B cell (primary cell): ENCODE data around the gene CCNB3. TPM values are rescaled to one million over a fixed set of nuclear protein-coding genes. Genes with fewer than 3 reads are reported as not detected.

ENCODE experiments used
- ATAC-seq: fragments of 200-7000 bp; cut with Tn5 transposase; one replicate; pipeline ENCODE4 v1.10.0; 2021; ENCODE audit warnings: low read depth, mild to moderate bottlenecking, moderate number of reproducible peaks, moderate library complexity
- CTCF ChIA-PET: fragments of 350-600 bp; sonication (Branson Sonifier 250); formaldehyde crosslinking; loops from one replicate; lab custom pipeline; 2021; ENCODE audit warnings: antibody characterized with exemption, inconsistent platforms; lab: Charles Lee
- POLR2A ChIA-PET: fragments of 350-600 bp; sonication (Branson Sonifier 250); formaldehyde crosslinking; loops from one replicate; lab custom pipeline; 2021; ENCODE audit warnings: antibody characterized with exemption; lab: Charles Lee
- DNase-seq: peaks from one replicate; pipeline ENCODE4 v3.0.0; 2013
- H2AFZ ChIP-seq: 2 replicates; pipeline ENCODE4 v1.6.1; 2012; ENCODE audit warnings: mild to moderate bottlenecking, low read depth, low read length; ENCODE audit not compliant: insufficient read depth, poor library complexity, severe bottlenecking
- H3K27ac ChIP-seq, 2 donors: 1 replicate in 1 of 2; 2 replicates in 1 of 2; pipeline ENCODE4 v1.5.1; 2012 to 2013; ENCODE audit warnings: low read length in 2 of 2, mild to moderate bottlenecking in 2 of 2, moderate library complexity in 1 of 2
- H3K27me3 ChIP-seq, 4 experiments: fragments of 200-600 bp in 1 of 4; sonication (generic) in 1 of 4; replicated peaks in 1 of 4; 1 replicate in 2 of 4; 2 replicates in 2 of 4; pipeline versions ENCODE4 v1.6.1 to v1.7.0; 2013 to 2016; ENCODE audit warnings: low read length in 3 of 4, mild to moderate bottlenecking in 2 of 4, mixed read lengths in 1 of 4, moderate library complexity in 1 of 4; ENCODE audit not compliant: insufficient read depth in 4 of 4, control insufficient read depth in 3 of 4; ENCODE audit errors: control extremely low read depth in 1 of 4
- H3K36me3 ChIP-seq, 2 experiments: replicated peaks in 1 of 2; 1 replicate in 1 of 2; 2 replicates in 1 of 2; pipeline versions ENCODE4 v1.6.1 to v1.7.1; 2013; ENCODE audit warnings: low read length in 1 of 2; ENCODE audit not compliant: insufficient read depth in 2 of 2, control insufficient read depth in 1 of 2; ENCODE audit errors: control extremely low read depth in 1 of 2, extremely low read depth in 1 of 2
- H3K4me1 ChIP-seq, 2 donors: fragments of 200-600 bp in 1 of 2; sonication (generic) in 1 of 2; 1 replicate in 1 of 2; 2 replicates in 1 of 2; pipeline versions ENCODE4 v1.5.1 to v1.6.1; 2013 to 2017; ENCODE audit warnings: low read length in 2 of 2; ENCODE audit not compliant: control insufficient read depth in 2 of 2, insufficient read depth in 2 of 2
- H3K4me2 ChIP-seq: replicated peaks from 2 replicates; pipeline ENCODE3; 2012; ENCODE audit warnings: mild to moderate bottlenecking, low read depth, low read length; ENCODE audit not compliant: poor library complexity, severe bottlenecking
- H3K4me3 ChIP-seq, 5 experiments: fragments of 200-600 bp in 1 of 5; sonication (generic) in 1 of 5; 1 replicate in 3 of 5; 2 replicates in 2 of 5; pipeline versions ENCODE4 v1.5.1 to v1.7.0; 2011 to 2016; ENCODE audit warnings: low read length in 4 of 5, mild to moderate bottlenecking in 4 of 5, low read depth in 2 of 5, control low read depth in 1 of 5, moderate library complexity in 1 of 5; ENCODE audit not compliant: insufficient read depth in 1 of 5; ENCODE audit errors: control extremely low read depth in 1 of 5, extremely low read depth in 1 of 5
- H3K79me2 ChIP-seq: fragments of 200-600 bp; sonication (generic); one replicate; pipeline ENCODE4 v1.6.0; 2016; ENCODE audit warnings: low read length; ENCODE audit not compliant: control insufficient read depth, insufficient read depth
- H3K9ac ChIP-seq: fragments of 200-600 bp; sonication (generic); 2 replicates; pipeline ENCODE4 v1.6.1; 2017; ENCODE audit warnings: mild to moderate bottlenecking, low read length, moderate library complexity
- H3K9me3 ChIP-seq, 3 donors: one replicate each; pipeline versions ENCODE4 v1.6.1 to v1.7.1; 2013; ENCODE audit warnings: low read length in 2 of 3; ENCODE audit not compliant: control insufficient read depth in 2 of 3, insufficient read depth in 1 of 3; ENCODE audit errors: control extremely low read depth in 1 of 3
- H4K20me1 ChIP-seq: 2 replicates; pipeline ENCODE4 v1.6.0; 2012; ENCODE audit warnings: mild to moderate bottlenecking, low read length; ENCODE audit not compliant: insufficient read depth, control insufficient read depth, poor library complexity, severe bottlenecking
- H3K27ac Mint-ChIP-seq: one replicate; pipeline ENCODE4 v1.8.0; 2021; ENCODE audit warnings: mixed read lengths
- H3K27me3 Mint-ChIP-seq: one replicate; pipeline ENCODE4 v1.8.0; 2021; ENCODE audit warnings: mixed read lengths
- H3K4me1 Mint-ChIP-seq: one replicate; pipeline ENCODE4 v1.8.0; 2021; ENCODE audit warnings: mixed read lengths
- H3K4me3 Mint-ChIP-seq: one replicate; pipeline ENCODE4 v1.8.0; 2021; ENCODE audit warnings: mixed read lengths
- H3K9me3 Mint-ChIP-seq: one replicate; pipeline ENCODE4 v1.8.0; 2022; ENCODE audit warnings: mixed read lengths; ENCODE audit not compliant: insufficient read depth
- CTCF ChIP-seq: fragments of 200-600 bp; IDR thresholded peaks from one replicate; pipeline ENCODE4 v1.8.0; 2022; ENCODE audit warnings: antibody characterized with exemption, mild to moderate bottlenecking
- EZH2 ChIP-seq: IDR thresholded peaks from 2 replicates; pipeline ENCODE4 v1.6.1; 2012; ENCODE audit warnings: borderline replicate concordance, low read depth, mild to moderate bottlenecking, moderate library complexity, low read length; ENCODE audit not compliant: insufficient read depth, poor library complexity, severe bottlenecking
- WGBS: methylation state at CpG from one replicate; pipeline ENCODE4 v1.1.5; 2013; ENCODE audit warnings: missing lambda C conversion rate; ENCODE audit not compliant: insufficient coverage; 5-methylcytosine and 5-hydroxymethylcytosine counted together
- intact Hi-C: fragments of 100-400 bp; cut with micrococcal nuclease; formaldehyde crosslinking; loops from one replicate; pipeline ENCODE4 v1.10.0; 2022
- polyA plus RNA-seq: library from polyadenylated mRNA; depleted of rRNA; stranded (reverse); fragments of >200 nt; gene quantifications from 2 replicates; pipeline ENCODE4 v1.2.3, GENCODE V29; 2012
- total RNA-seq, 2 donors: library from RNA; stranded (reverse); fragments of 120-200 nt in 1 of 2; gene quantifications; 1 replicate in 1 of 2; 2 replicates in 1 of 2; pipeline versions ENCODE4 v1.2.3 to v1.2.4, GENCODE V29; 2013 to 2022

CCNB3 gene
- total and polyA plus RNA-seq, 2 donors (not counting 1 experiment from before 2014, with no cell fraction given), result 0.07 to 0.19 TPM

GRCh38 chrX:50169717-50170116, 34.8 kb upstream of the CCNB3 start:
- Histone ChIP-seq H3K9me3 (no peaks in the 10 kb centered on the region), H3K4me2 (no peak overlapping the region), H2AFZ (no peak overlapping the region), H3K9ac (no peak overlapping the region), H3K27me3 (no peaks in the 10 kb centered on the region), H3K27ac (no peak overlapping the region), H3K4me1 (no peaks in the 10 kb centered on the region), H4K20me1 (no peaks in the 10 kb centered on the region), H3K4me3 (no peak overlapping the region), H3K79me2 (no peaks in the 10 kb centered on the region), H3K36me3 (no peaks in the 10 kb centered on the region)
- no CpG with 5 or more reads among the region's 3 CpGs for WGBS
- ATAC-seq (no peak), DNase-seq (no peak)
- Mint-ChIP-seq H3K9me3 (no peaks in the 10 kb centered on the region), H3K27ac (no peak overlapping the region), H3K4me1 (no peaks in the 10 kb centered on the region), H3K27me3 (no peaks in the 10 kb centered on the region), H3K4me3 (no peak overlapping the region)
- intact Hi-C loops, result no loop called here
- ChIA-PET CTCF (no interaction called here), POLR2A (no interaction called here)
- TF ChIP-seq EZH2 (no peak), CTCF (no peak)

GRCh38 chrX:50180073-50180940, 24.3 kb upstream of the CCNB3 start:
- ATAC-seq (no peak), DNase-seq (no peak)
- Histone ChIP-seq H4K20me1 (no peaks in the 10 kb centered on the region), H3K27me3 (no peaks in the 10 kb centered on the region), H3K4me3 (no peak overlapping the region), H3K27ac (no peak overlapping the region), H3K4me1 (no peaks in the 10 kb centered on the region), H3K4me2 (no peak overlapping the region), H3K9me3 (no peaks in the 10 kb centered on the region), H3K36me3 (no peaks in the 10 kb centered on the region), H3K79me2 (no peaks in the 10 kb centered on the region), H3K9ac (no peak overlapping the region), H2AFZ (no peak overlapping the region)
- intact Hi-C loops, result no loop called here
- Mint-ChIP-seq H3K4me1 (peaks cover 8% of the 10 kb centered on the region), H3K9me3 (no peaks in the 10 kb centered on the region), H3K27ac (no peak overlapping the region), H3K4me3 (no peak overlapping the region), H3K27me3 (peaks cover 5% of the 10 kb centered on the region)
- POLR2A ChIA-PET, result no interaction called here
- CTCF ChIA-PET, result no interaction called here
- TF ChIP-seq EZH2 (no peak), CTCF (no peak)
- no CpG with 5 or more reads among the region's 10 CpGs for WGBS
